ENCODE results near the gene LAMA3.

Gene LAMA3

DNA sequence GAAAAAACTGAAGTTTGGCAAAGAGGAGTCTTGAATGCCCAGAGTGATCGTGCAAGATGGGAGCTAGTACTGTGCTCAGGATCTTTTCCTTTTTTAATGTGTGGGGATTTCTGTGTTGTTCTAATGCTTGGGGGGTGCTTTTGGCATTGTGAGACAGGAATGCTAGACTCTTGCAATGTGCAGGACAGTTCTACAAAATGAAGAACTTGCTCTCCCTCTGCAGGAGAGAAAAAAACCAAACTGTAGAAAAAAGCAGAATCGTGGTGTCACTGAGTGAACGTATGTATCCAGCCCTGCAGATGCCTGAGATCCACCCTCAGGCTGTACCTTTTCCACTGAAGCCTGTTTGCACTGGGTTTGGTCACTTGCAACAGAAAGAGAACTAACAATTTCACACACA, 313.2 kb downstream of the LAMA3 start:
- Histone ChIP-seq H3K27ac (no peak overlapping the region), H3K4me1 (peaks cover 0 to 6% (median 0%) of the 10 kb centered on the region in 4 donors), H3K9me3 (no peaks in the 10 kb centered on the region), H3K4me3 (no peak overlapping the region), H3K27me3 (no peaks in the 10 kb centered on the region), H3K36me3 (no peaks in the 10 kb centered on the region)
- DNase-seq, result no peak
- TF ChIP-seq, protein P1, sequence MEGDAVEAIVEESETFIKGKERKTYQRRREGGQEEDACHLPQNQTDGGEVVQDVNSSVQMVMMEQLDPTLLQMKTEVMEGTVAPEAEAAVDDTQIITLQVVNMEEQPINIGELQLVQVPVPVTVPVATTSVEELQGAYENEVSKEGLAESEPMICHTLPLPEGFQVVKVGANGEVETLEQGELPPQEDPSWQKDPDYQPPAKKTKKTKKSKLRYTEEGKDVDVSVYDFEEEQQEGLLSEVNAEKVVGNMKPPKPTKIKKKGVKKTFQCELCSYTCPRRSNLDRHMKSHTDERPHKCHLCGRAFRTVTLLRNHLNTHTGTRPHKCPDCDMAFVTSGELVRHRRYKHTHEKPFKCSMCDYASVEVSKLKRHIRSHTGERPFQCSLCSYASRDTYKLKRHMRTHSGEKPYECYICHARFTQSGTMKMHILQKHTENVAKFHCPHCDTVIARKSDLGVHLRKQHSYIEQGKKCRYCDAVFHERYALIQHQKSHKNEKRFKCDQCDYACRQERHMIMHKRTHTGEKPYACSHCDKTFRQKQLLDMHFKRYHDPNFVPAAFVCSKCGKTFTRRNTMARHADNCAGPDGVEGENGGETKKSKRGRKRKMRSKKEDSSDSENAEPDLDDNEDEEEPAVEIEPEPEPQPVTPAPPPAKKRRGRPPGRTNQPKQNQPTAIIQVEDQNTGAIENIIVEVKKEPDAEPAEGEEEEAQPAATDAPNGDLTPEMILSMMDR (IDR thresholded peaks at IDR 0.05), result no peak
- intact Hi-C loops (cut with DNase I; ENCODE audit: low total_unique reads), result no loop called here

DNA sequence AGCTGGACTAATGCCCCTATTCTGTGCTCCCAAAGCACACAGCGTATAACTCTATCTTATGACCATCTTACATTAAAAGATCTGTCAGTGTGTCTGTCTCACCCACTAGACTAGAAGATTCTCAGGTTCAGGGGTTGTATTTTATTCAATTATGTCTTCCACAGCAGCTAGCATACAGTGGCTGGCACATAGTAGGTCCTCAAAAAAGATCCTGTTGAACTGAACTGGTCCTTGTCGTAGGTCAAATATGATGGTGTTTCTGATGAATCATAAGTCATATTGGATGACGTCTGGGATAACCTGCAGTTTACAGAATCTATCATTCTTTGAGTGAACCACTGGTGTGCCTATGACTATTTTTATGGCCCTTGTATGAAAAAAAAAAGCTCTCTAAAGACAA, 314.0 kb downstream of the LAMA3 start:
- H3K9me3 ChIP-seq, result no peaks in the 10 kb centered on the region
- H3K27ac ChIP-seq, result no peak overlapping the region
- H3K36me3 ChIP-seq, result no peaks in the 10 kb centered on the region
- DNase-seq, result no peak
- peaks cover 0 to 6% (median 0%) of the 10 kb centered on the region in 4 donors for H3K4me1 ChIP-seq
- H3K27me3 ChIP-seq, result no peaks in the 10 kb centered on the region
- TF ChIP-seq, protein P1 (IDR thresholded peaks at IDR 0.05), result no peak
- intact Hi-C loops (cut with DNase I; ENCODE audit: low total_unique reads), result no loop called here
- no peak overlapping the region for H3K4me3 ChIP-seq

DNA sequence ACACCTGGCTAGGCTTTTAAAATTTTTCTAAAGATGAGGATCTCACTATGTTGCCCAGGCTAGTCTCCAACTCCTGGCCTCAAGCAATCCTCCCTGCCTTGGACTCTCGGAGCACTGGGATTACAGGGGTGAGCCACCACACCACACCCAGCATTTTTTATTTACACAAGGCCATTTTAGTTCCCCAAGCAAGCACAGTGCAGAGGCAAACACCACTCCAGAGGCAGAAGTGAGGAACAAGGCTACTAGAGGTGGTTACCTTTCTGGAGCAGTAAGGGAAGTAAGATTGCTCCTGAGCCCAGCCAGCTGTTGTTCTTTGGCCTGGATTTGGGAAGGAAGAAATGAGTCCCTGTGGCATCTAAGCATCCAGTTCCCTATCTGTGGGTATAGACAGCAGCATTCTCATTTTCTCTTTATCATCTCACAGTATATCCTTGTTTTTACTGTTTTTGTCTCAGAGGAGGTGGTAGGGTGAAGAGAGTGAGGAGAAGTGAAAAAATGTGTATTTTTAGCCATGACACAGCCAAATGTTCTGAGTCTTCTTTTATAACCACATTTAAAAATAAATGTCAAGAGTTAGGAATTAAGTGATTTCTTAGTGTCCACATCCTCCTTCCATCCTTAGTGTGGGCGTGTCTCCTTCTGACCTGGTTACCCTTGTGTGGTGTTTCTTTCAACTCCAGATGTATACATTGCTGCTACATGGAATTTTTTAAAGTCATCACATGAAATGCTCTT, 314.8 kb downstream of the LAMA3 start:
- intact Hi-C loops (cut with DNase I; ENCODE audit: low total_unique reads), result no loop called here
- peaks cover 0 to 6% (median 0%) of the 10 kb centered on the region in 4 donors for H3K4me1 ChIP-seq
- no peaks in the 10 kb centered on the region for H3K9me3 ChIP-seq
- H3K27ac ChIP-seq, result no peak overlapping the region
- H3K4me3 ChIP-seq, result no peak overlapping the region
- TF ChIP-seq, protein P1 (IDR thresholded peaks at IDR 0.05), result no peak
- DNase-seq, result no peak
- H3K36me3 ChIP-seq, result no peaks in the 10 kb centered on the region
- no peaks in the 10 kb centered on the region for H3K27me3 ChIP-seq
